Measurements from ENCODE around the gene CEP85L. TPM values are rescaled to one million over a fixed set of nuclear protein-coding genes. Genes with fewer than 3 reads are reported as not detected.

The CEP85L gene
- total RNA-seq, 1 donor from 2014 or later, result 51.5 TPM

DNA sequence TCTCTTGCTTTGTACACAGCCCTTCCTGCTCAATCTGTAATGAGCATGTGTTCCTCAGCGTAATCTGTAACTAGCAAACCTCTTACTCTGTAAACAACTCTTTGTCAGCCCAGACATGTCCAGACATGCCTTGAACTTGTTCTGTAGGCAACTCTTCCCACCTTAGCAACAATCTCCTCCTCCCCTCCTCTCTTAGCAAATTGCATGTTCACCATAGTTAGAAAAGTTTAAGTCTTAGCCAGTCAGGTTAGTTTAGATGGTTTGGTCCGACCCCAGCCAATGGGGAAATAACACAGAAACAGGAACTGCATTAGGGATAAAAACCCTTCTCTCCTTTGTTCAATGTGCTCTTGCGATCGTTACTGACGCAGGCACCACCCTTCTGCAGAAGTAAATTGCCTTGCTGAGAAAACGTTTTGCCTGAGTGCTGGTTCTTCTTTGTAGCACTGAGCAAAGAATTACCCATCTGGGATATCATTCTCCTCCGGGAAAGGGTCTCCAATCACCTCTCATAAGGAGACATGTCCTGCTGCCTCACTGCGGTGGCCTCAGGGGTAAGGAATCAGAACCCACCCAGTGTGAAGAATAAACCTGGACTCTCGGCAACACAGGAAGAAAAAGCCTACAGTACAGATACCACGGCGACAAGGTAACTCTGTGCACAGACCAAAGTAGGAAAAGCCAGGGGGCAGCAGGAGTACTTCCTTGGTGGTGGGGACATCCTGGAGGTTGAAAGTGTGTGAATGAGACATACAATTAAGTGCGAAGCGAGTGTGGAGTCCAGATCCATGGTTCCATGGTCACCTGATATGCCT, 77.1 kb downstream of the CEP85L start:
- peaks cover 52% of the 10 kb centered on the region for H3K36me3 Mint-ChIP-seq (ENCODE audit: unreplicated experiment)
- no peak for TF ChIP-seq CTCF (IDR thresholded peaks at IDR 0.05; ENCODE audit: partially characterized antibody, unreplicated experiment)
- H3K27ac Mint-ChIP-seq (ENCODE audit: unreplicated experiment), result peak overlapping the region; percentile 57
- no peak for DNase-seq
- peak overlapping the region; percentile 8 for H3K4me3 Mint-ChIP-seq (ENCODE audit: unreplicated experiment)
- no peaks in the 10 kb centered on the region for H3K4me1 Mint-ChIP-seq (ENCODE audit: low read depth, unreplicated experiment)
- peaks cover 5% of the 10 kb centered on the region for H3K27me3 Mint-ChIP-seq (ENCODE audit: unreplicated experiment)
- H3K9me3 Mint-ChIP-seq (ENCODE audit: unreplicated experiment), result peaks cover 27% of the 10 kb centered on the region

DNA sequence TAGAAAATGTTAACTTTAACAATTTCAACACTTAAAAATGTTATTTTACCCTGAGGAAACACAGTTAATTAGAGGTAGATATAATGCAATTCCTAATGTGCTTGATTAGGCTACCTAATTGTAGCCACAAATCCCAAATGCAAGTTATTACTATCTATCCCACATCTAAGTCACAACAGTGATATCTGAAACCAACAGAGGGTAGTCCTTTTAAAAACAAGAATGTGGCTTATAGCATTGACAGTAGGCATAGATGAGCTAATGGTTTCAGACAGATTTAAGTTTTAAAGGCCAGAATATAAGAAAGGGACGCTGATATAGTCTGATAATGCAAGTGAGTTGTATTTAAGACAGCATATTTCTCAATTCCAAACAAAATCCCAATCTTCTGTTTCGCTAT, 80.3 kb downstream of the CEP85L start:
- no peak overlapping the region for H3K4me3 Mint-ChIP-seq (ENCODE audit: unreplicated experiment)

DNA sequence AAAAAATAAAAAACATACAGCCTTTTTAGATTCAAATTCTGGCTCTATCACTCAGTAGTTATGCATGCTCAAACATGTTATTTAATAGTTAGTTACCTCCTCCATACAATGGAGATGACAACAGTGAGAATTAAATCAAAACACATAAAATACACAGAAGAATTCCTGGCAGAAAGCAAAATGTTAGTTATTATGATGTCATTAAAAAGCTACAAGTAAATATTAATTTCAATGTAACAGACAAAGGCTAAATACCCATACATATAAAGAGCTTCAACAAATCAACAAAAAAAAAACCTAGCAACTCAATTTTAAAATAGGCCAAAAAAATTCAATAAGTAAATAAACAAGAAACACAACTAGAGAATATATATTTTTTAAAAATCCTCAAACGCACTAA, 81.9 kb downstream of the CEP85L start:
- no peak overlapping the region for H3K27ac Mint-ChIP-seq (ENCODE audit: unreplicated experiment)
- no peak for DNase-seq
- no peak overlapping the region for H3K4me3 Mint-ChIP-seq (ENCODE audit: unreplicated experiment)
- peaks cover 8% of the 10 kb centered on the region for H3K36me3 Mint-ChIP-seq (ENCODE audit: unreplicated experiment)
- TF ChIP-seq CTCF (IDR thresholded peaks at IDR 0.05; ENCODE audit: partially characterized antibody, unreplicated experiment), result no peak
- H3K27me3 Mint-ChIP-seq (ENCODE audit: unreplicated experiment), result peaks cover 5% of the 10 kb centered on the region
- peaks cover 6% of the 10 kb centered on the region for H3K4me1 Mint-ChIP-seq (ENCODE audit: low read depth, unreplicated experiment)
- H3K9me3 Mint-ChIP-seq (ENCODE audit: unreplicated experiment), result peaks cover 7% of the 10 kb centered on the region

More for the DNA sequence above, 80.3 kb downstream of the CEP85L start:
- H3K27ac Mint-ChIP-seq (ENCODE audit: unreplicated experiment), result no peak overlapping the region
- peaks cover under 1% of the 10 kb centered on the region for H3K4me1 Mint-ChIP-seq (ENCODE audit: low read depth, unreplicated experiment)
- no peak for DNase-seq
- H3K36me3 Mint-ChIP-seq (ENCODE audit: unreplicated experiment), result peaks cover 24% of the 10 kb centered on the region
- no peak for TF ChIP-seq CTCF (IDR thresholded peaks at IDR 0.05; ENCODE audit: partially characterized antibody, unreplicated experiment)
- H3K9me3 Mint-ChIP-seq (ENCODE audit: unreplicated experiment), result peaks cover 11% of the 10 kb centered on the region
- H3K27me3 Mint-ChIP-seq (ENCODE audit: unreplicated experiment), result peaks cover 5% of the 10 kb centered on the region

DNA sequence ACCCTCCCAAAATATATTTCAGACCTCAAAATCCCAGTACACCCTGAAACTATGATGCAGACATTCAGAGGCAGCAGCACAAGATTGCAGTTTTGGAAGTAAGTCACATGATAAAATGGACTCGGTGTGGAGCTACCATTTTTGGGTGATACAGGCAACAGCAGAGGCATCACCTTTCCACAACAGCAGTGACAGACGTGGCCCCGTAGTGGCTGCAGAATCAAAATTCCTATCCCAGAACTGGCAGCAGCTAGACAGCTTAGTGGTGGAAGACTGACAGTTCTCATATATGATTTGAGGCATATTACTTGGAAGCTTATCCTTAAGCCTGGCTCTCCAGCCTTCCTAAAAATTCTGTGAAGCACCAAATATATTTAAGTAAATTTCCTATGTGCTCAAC, 83.4 kb downstream of the CEP85L start:
- H3K4me1 Mint-ChIP-seq (ENCODE audit: low read depth, unreplicated experiment), result peaks cover 8% of the 10 kb centered on the region
- peaks cover 2% of the 10 kb centered on the region for H3K27me3 Mint-ChIP-seq (ENCODE audit: unreplicated experiment)
- H3K4me3 Mint-ChIP-seq (ENCODE audit: unreplicated experiment), result no peak overlapping the region
- DNase-seq, result no peak
- H3K9me3 Mint-ChIP-seq (ENCODE audit: unreplicated experiment), result no peaks in the 10 kb centered on the region
- no peak overlapping the region for H3K27ac Mint-ChIP-seq (ENCODE audit: unreplicated experiment)
- TF ChIP-seq CTCF (IDR thresholded peaks at IDR 0.05; ENCODE audit: partially characterized antibody, unreplicated experiment), result no peak
- H3K36me3 Mint-ChIP-seq (ENCODE audit: unreplicated experiment), result no peaks in the 10 kb centered on the region

DNA sequence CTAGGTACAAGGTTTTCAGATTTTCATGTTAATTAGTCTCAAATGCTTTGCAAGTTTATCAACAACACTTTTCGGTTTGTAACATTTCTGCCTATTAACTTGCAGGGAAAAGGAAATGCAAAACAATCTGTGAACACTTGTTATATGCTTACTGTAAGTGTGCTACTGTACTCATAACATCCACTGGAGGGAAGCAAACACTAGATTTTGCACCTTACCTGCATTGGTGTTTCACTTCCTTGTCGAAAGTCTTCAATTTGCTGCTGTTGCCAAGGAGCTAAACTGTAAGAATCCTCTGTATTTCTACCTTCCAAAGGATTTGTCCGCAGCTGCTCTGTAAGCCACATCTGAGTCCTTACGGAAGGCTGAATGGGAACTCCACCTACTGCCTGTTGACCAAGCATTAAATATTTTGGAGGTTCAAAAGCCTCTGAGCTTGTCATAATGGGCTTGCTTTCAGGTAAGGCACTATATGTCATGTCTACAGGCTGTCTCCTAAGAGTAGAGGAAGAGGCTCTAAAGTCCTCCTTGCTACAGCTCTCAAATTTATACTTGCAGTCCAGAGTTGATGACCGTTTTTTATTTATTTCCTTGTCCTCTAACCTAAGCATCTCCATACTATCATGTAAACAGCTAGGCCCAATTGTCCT, 86.0 kb downstream of the CEP85L start:
- no peak for DNase-seq
- H3K4me1 Mint-ChIP-seq (ENCODE audit: low read depth, unreplicated experiment), result peaks cover 13% of the 10 kb centered on the region
- H3K27me3 Mint-ChIP-seq (ENCODE audit: unreplicated experiment), result peaks cover 2% of the 10 kb centered on the region
- TF ChIP-seq CTCF (IDR thresholded peaks at IDR 0.05; ENCODE audit: partially characterized antibody, unreplicated experiment), result peak; percentile 20
- H3K9me3 Mint-ChIP-seq (ENCODE audit: unreplicated experiment), result no peaks in the 10 kb centered on the region
- no peak overlapping the region for H3K27ac Mint-ChIP-seq (ENCODE audit: unreplicated experiment)
- H3K36me3 Mint-ChIP-seq (ENCODE audit: unreplicated experiment), result no peaks in the 10 kb centered on the region
- H3K4me3 Mint-ChIP-seq (ENCODE audit: unreplicated experiment), result no peak overlapping the region

Data from glutamatergic neuron (in vitro differentiated cells).